ENCODE results near the gene NKX1-1. TPM values are rescaled to one million over a fixed set of nuclear protein-coding genes. Genes with fewer than 3 reads are reported as not detected.

NKX1-1 gene
- total and polyA plus RNA-seq, 2 of the 8 experiments (the other 6 are each of a cell fraction or from before 2014, with no cell fraction given) = not detected

- H2BK15ac ChIP-seq (ENCODE audit: low read length) = no peak overlapping the region
- no peak overlapping the region for H3K4me2 ChIP-seq (ENCODE audit: insufficient read depth in 1 of 2, low read depth in 2 of 2, low read length in 2 of 2)
- H4K5ac ChIP-seq (ENCODE audit: insufficient read length, low read depth, low read length) = no peak overlapping the region
- H4K20me1 ChIP-seq (replicated peaks in 1 of 2; ENCODE audit: control insufficient read depth in 1 of 2, insufficient read depth in 2 of 2, low read length in 2 of 2) = peaks cover 3 to 14% of the 10 kb centered on the region in 2 experiments
- no peaks in the 10 kb centered on the region for H3K9me3 ChIP-seq (ENCODE audit: insufficient read depth in 2 of 2, low read depth in 1 of 2, low read length in 1 of 2)
- H3K79me1 ChIP-seq (ENCODE audit: low read depth, low read length) = no peaks in the 10 kb centered on the region; the same call in 1 of the 2 replicates
- H3K23me2 ChIP-seq (ENCODE audit: low read depth, low read length) = no peaks in the 10 kb centered on the region
- 94% methylated on average over 14 of the region's 18 CpGs; no CpG with 5 or more reads in 1 of the 2 experiments for WGBS, 2 experiments (ENCODE audit: extremely low coverage in 1 of 2, insufficient coverage in 1 of 2, insufficient read length in 1 of 2, insufficient replicate concordance in 2 of 2, low coverage in 1 of 2, low lambda C conversion rate in 2 of 2, missing lambda C conversion rate in 1 of 2)
- no peak overlapping the region for H3K4me3 ChIP-seq (ENCODE audit: extremely low read depth in 1 of 4, insufficient read depth in 2 of 4, low read depth in 3 of 4, low read length in 4 of 4)
- DNase-seq (ENCODE audit: low read depth in 1 of 2, low spot score in 2 of 2) = no peak
- ChIA-PET POLR2A (ENCODE audit: partially characterized antibody) (no interaction called here), CTCF (ENCODE audit: partially characterized antibody) (interaction anchor here (1.0 to 4.1 kb wide), 2 partner anchors 9 to 299 kb away, joined by 3 to 58 read pairs; no protein-coding TSS in a partner anchor)
- no peak overlapping the region for H2BK5ac ChIP-seq (ENCODE audit: low read depth, low read length)
- H3K18ac ChIP-seq (ENCODE audit: extremely low read depth, low read length) = no peak overlapping the region
- no peak overlapping the region for H4K91ac ChIP-seq (replicated peaks; ENCODE audit: insufficient read length, low read length)
- H3K27me3 ChIP-seq (replicated peaks in 1 of 4; ENCODE audit: control insufficient read depth in 3 of 4, extremely low read depth in 1 of 4, insufficient read depth in 3 of 4, low read length in 3 of 4) = no peaks in the 10 kb centered on the region
- H3K56ac ChIP-seq (replicated peaks; ENCODE audit: insufficient read length, low read depth, low read length) = no peak overlapping the region
- no peak overlapping the region for H3K4ac ChIP-seq (replicated peaks; ENCODE audit: insufficient read length, low read depth, low read length)
- H3K27ac ChIP-seq (ENCODE audit: low read depth, low read length) = no peak overlapping the region
- no peak overlapping the region for H2AK5ac ChIP-seq (ENCODE audit: low read depth, low read length)
- H3K79me2 ChIP-seq (ENCODE audit: control insufficient read depth in 1 of 2, insufficient read depth in 2 of 2, low read length in 2 of 2) = no peaks in the 10 kb centered on the region
- no peak overlapping the region for H3K9ac ChIP-seq (replicated peaks in 1 of 4; ENCODE audit: extremely low read depth in 1 of 4, low read depth in 3 of 4, low read length in 3 of 4)
- no peaks in the 10 kb centered on the region for H3K36me3 ChIP-seq (ENCODE audit: control insufficient read depth in 2 of 4, insufficient read depth in 4 of 4, low read length in 3 of 4)
- H3K4me1 ChIP-seq (replicated peaks in 1 of 4; ENCODE audit: control insufficient read depth in 3 of 4, insufficient read depth in 4 of 4, low read length in 3 of 4) = peaks cover 0 to 2% (median 0%) of the 10 kb centered on the region in 4 experiments; a peak in 1 of 7 replicates
- FAIRE-seq = no peak
- no peak overlapping the region for H2AFZ ChIP-seq (ENCODE audit: low read length)
- no peak overlapping the region for H2BK120ac ChIP-seq (replicated peaks; ENCODE audit: low read depth, low read length)
- no peak overlapping the region for H3K14ac ChIP-seq (ENCODE audit: insufficient read length)
- H4K8ac ChIP-seq (ENCODE audit: extremely low read depth, insufficient read depth, low read length) = no peak overlapping the region
- no peak overlapping the region for H2BK12ac ChIP-seq (ENCODE audit: low read depth, low read length)
- H2BK20ac ChIP-seq (ENCODE audit: low read length) = no peak overlapping the region
- H3K23ac ChIP-seq (ENCODE audit: insufficient read length) = no peak overlapping the region
- TF ChIP-seq GTF2F1 (IDR thresholded peaks at IDR 0.05; ENCODE audit: borderline replicate concordance, low read depth, low read length) (no peak), KDM4A (IDR thresholded peaks at IDR 0.05; ENCODE audit: low read depth, low read length, severe bottlenecking) (no peak), BACH1 (IDR thresholded peaks at IDR 0.05; ENCODE audit: low read length) (no peak), SIX5 (IDR thresholded peaks at IDR 0.05; ENCODE audit: low read depth, low read length) (no peak), MAFK (IDR thresholded peaks at IDR 0.05; ENCODE audit: low read depth, low read length) (no peak), E2F6 (IDR thresholded peaks at IDR 0.05) (no peak), BCL11A (IDR thresholded peaks at IDR 0.05; ENCODE audit: low read depth in 2 of 2, low read length in 2 of 2) (no peak), CHD2 (IDR thresholded peaks at IDR 0.05; ENCODE audit: low read length) (no peak), KDM5A (IDR thresholded peaks at IDR 0.05; ENCODE audit: low read length) (no peak), CTBP2 (IDR thresholded peaks at IDR 0.05; ENCODE audit: borderline replicate concordance, insufficient read depth, insufficient read length, low read length) (no peak), SIN3A (conservative IDR thresholded peaks at IDR 0.05 in 1 of 2, IDR thresholded peaks at IDR 0.05 in 1 of 2; ENCODE audit: low read depth in 1 of 2, low read length in 2 of 2) (no peak), GABPA (IDR thresholded peaks at IDR 0.05; ENCODE audit: borderline replicate concordance, insufficient read depth, low read length) (no peak), POLR2A (IDR thresholded peaks at IDR 0.05; ENCODE audit: control extremely low read depth in 1 of 2, low read depth in 2 of 2, low read length in 2 of 2) (no peak), JUND (IDR thresholded peaks at IDR 0.05; ENCODE audit: low read length) (no peak), TBP (IDR thresholded peaks at IDR 0.05; ENCODE audit: low read depth, low read length) (no peak)
Measured at GRCh38 chr4:1364217-1364616, 42.0 kb downstream of the NKX1-1 start.

Measured in H1 (cell line).